NCI-H128 (cell line): ENCODE data around the gene MYT1.
"Not testable (repeated sequence)": the region's sequence is repeated elsewhere in the genome, so short reads cannot be mapped to it uniquely, and the experiment has no call there.

Experiments
- DNase-seq: peaks from one replicate; lab custom pipeline; 2025; ENCODE audit not compliant: unreplicated experiment; lab: John Stamatoyannopoulos, UW

MYT1 gene

DNA sequence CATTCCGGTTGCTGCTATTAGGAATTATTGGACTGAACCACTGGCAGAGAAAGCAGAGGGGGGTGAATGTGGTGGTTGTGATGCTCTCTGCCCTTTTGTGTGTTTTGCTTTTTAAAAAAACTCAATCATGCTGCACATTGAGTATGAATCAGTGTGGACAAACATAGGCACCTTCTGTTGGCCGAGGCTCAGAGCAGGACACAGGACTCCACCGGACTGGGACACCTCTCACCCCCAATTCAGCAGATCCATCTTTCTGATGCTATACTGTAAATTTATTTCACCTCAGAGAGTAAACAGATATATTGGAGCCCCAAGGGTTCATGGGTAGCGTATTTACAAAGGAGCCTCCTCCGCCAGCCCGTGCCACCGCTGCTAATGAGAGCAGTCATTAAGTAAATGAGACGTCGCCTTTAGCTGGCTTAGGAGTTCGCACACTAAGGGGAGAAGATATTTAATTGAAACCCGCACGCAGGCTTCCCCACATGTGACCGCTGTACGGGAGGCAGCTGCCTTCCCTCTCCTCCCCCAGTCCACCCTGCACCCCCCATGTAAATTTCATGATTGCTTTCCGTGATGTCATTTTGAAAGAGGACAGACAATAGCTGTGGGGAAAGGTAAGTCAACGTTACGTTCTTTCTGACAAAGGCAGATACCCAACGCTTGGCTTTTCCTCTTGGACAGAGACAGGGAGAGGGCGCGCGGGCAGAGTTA is at the start of gene MYT1:
MYT1 (plus strand) TSS at position 330 of the 714 bp plus-strand sequence. CDS start 34,410 bp downstream, outside the sequence.
- DNase-seq: peak; percentile 87

DNA sequence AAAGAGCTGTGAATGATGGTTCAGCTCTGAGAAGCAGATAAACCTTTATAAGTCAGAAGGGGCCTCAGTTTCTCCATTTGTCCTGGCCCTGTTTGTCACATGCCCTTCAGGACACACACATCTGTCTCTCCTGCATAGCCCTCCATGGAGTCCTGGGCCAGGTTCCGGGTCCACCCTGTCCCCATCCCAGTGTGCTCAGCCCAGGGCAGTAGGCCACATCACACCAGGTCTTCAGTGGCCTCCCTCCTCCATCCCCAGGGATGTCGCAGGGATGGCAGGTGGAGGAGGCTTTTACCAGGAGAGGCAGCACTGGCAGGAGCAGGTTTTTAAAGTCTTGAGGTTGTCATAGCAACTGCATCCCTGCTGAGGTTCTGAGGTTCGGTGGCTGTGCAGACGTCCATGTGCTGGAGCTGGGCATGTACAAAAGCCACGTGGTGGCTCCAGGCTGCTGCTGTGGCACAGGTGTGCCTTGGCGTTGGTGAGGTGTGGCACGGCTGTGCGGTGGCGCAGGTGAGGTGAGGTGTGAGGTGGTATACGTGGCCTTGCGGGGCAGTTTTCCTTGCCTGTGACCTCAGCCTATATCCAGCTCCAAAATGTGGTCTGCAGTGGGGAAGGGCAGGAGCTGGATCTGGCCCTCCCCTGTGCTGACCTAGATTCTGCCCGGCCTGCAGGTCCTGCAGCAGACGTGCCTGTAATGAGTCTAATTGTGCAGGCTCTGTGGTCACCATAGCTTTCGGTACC is 48.9 kb upstream of the MYT1 start:
- DNase-seq: no peak

DNA sequence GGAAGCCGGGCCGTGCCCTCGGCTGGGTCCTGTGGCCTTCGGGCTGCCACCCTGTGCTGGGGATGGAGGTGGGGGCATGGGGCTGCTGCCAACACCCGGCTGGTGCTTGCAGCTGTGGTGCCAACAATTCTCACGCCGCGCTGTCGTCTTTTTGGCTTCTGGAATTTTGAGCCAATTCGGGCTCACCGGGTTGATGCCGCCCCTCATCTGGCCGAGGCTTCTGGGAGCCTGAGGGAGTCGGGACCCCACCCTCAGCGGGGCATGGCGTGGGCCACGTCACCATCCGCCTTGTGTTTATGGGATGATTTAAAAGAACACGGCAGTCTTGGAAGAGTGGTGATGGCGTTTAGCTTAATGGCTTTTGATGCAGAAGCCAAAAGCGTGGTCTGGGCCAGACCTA is 48.2 kb upstream of the MYT1 start:
- DNase-seq: no peak

- DNase-seq: no peak
These were observed 47.5 kb upstream of the MYT1 start for GRCh38 chr20:64116541-64117431.

DNA sequence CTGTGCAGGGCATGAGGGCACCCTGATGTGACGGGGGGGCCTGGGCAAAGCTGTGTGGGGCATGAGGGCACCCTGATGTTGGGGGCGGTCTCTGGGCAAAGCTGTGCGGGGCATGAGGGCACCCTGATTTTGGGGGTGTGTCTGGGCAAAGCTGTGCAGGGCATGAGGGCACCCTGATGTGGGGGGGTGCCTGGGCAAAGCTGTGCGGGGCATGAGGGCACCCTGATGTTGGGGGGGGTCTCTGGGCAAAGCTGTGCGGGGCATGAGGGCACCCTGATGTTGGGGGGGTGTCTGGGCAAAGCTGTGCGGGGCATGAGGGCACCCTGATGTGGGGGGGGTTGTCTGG is 46.8 kb upstream of the MYT1 start:
- not testable (repeated sequence) for DNase-seq

GRCh38 chr20:64119301-64119680 is 45.0 kb upstream of the MYT1 start:
- no peak for DNase-seq

- DNase-seq: no peak
These were observed 44.4 kb upstream of the MYT1 start for GRCh38 chr20:64119681-64120341.

DNA sequence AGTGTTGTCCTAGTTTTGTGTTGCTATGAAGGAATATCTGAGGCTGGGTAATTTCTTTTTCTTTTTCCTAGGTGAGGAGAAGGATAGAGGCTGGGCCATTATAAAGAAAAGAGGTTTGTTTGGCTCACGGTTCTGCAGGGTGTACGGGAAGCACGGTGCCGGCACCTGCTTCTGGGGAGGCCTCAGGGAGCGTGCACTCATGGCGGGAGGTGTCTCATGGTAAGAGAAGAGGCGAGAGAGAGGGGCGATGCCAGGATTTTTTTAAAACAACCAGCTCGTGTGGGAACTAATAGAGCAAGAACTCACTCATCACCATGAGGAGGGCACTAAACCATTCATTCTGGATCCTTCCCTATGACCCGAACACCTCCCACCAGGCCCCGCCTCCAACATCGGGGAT is 42.7 kb upstream of the MYT1 start:
- DNase-seq: no peak

DNA sequence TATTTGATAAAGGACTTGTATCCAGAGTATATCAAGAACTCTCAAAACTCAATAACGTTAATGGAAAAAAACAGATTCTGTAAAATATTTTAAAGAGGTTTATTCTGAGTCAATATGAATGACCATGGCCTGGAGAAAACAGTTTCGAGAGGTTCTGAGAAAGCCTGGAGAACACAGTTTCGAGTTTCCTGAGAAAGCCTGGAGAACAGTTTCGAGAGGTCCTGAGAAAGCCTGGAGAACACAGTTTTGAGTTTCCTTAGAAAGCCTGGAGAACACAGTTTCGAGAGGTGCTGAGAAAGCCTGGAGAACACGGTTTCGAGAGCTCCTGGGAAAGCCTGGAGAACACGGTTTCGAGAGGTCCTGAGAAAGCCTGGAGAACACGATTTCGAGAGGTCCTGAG is 41.3 kb upstream of the MYT1 start:
- not testable (repeated sequence) for DNase-seq

- DNase-seq: not testable (repeated sequence)
These were observed 40.7 kb upstream of the MYT1 start for GRCh38 chr20:64123517-64123916.

- no peak for DNase-seq
These were observed 35.0 kb upstream of the MYT1 start for GRCh38 chr20:64129146-64129782.

DNA sequence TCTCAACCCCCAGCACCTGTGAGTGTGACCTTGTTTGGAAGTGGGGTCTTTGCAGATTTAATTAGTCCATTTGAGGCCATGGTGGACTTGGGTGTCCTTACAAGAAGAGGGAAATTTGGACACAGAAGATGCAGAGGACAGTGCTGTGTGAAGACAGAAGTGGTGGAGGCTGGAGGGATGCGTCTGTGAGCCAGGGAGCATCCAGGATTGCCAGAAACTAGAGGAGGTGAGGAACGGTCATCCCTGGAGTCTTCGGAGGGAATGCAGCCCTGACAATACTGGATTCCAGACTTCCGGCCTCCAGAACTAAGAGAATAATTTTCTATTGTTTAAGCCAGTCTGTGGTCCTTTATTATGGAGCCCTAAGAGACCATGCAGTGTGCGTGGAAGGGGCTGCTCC is 34.0 kb upstream of the MYT1 start:
- no peak for DNase-seq

DNA sequence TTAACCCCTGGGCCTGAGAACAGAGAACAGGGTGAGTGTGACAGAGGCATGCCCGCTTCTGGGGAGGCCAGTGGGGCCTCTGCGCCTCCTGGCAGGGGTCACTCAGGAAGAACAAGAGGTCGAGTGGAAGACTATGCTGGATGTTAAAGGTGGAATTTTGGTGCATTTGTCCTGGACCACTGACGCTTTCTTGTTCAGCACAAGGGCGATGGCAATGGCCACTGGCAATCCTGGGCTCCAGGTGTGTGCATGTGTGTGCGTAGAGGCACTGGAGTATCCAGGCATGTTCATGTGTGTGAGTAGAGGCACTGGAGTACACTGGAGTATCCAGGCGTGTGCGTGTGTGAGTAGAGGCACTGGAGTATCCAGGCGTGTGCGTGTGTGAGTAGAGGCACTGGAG is 33.4 kb upstream of the MYT1 start:
- no peak for DNase-seq

DNA sequence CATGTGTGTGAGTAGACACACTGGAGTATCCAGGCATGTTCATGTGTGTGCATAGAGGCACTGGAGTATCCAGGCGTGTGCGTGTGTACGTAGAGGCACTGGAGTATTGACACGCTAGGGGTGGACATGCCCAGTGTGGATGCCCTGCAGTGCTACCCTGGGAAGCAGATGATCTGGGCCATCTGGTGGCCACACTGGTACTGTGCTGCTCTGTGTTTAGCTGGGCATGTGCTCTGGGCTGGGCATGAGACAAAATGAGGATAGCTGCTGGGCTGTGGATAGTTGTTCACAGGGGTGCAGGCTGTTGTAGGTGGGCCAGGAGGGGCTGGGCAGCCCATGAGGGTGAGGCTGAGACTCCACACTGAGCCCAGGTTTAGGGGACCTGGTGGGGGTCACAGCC is 32.8 kb upstream of the MYT1 start:
- no peak for DNase-seq

- no peak for DNase-seq
These were observed 30.3 kb upstream of the MYT1 start for GRCh38 chr20:64133951-64134407.

GRCh38 chr20:64134744-64135143 is 29.5 kb upstream of the MYT1 start:
- not testable (repeated sequence) for DNase-seq

GRCh38 chr20:64136004-64136710 is 28.1 kb upstream of the MYT1 start:
- DNase-seq: no peak

DNA sequence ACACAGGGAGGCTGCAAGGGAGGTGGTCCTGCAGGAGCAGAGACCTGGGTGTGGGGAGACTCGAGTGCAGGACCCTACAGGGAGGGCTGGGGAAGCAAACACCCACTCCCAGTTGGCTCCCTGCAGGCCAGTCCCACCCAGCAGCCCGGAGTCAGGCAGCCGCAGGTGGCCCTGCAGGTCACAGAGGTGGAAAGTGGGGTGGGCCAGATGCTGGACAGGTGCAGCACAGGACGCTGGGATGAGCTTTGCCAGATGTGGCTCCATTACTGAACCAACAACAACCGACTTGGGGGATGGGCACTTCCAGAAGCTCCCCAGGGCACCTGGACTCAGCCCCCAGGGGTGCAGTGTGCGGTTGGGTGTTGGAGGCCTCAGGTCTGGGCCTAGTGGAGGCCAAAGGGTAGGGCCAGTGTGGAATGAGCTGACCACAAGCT is 26.6 kb upstream of the MYT1 start:
- DNase-seq: no peak

DNA sequence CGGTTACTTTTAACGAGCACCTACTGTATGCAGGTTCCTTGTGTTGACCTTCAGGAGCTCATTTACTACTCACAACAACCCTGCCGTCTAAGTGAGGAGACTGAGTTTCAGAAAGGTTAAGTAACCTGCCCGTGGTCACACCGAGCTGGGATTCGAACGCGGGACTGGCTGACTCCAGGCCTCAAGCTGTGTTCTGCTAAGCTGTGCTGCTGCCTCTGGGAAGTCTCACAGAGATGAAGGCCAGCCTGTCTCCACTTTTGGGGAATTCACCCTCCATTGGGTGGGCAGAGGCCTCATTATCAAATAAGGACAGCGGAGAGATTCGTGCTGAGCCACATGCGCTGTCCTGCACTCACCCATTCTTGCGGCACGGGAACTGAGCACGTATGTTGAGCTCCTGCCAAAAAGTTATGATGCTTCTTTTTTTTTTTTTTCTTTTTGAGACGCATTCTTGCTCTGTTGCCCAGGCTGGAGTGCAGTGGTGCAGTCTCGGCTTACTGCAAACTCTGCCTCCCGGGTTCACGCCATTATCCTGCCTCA is 25.9 kb upstream of the MYT1 start:
- no peak for DNase-seq
